ENCODE results near the gene ERC2. TPM values are rescaled to one million over a fixed set of nuclear protein-coding genes. Genes with fewer than 3 reads are reported as not detected.

The ERC2 gene
- total and polyA plus RNA-seq, 2 of the 8 experiments (the other 6 are each of a cell fraction or from before 2014, with no cell fraction given), result 16.4 to 22.8 TPM

DNA sequence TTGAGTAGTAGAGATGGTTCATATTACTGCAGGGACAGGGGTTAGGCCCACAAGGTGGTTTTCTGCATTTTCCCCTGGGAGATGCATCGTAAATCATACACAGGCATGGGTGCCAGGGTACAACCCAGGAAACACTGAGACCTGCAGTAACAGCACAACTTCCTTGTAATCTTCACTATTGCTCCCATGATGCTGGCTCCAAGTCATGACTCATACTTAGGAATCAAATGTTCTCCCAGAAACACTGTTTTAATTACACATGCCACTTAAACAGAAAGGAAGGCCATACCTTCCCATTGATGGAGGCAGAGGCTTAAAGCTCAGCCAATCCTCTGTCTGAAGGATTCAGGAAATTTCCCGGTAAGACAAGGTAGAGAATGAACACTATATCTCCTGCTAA lies 106.5 kb downstream of the ERC2 start:
- no peak overlapping the region for H3K4me3 ChIP-seq (ENCODE audit: extremely low read depth in 1 of 4, insufficient read depth in 2 of 4, low read depth in 3 of 4, low read length in 4 of 4)

More for the DNA sequence above, 106.5 kb downstream of the ERC2 start:
- POLR2A ChIA-PET (ENCODE audit: partially characterized antibody), result interaction anchor here (1.6 kb wide), 1 partner anchor 10 kb away, joined by 4 read pairs; no protein-coding TSS in a partner anchor
- Histone ChIP-seq H2BK120ac (replicated peaks; ENCODE audit: low read depth, low read length) (no peak overlapping the region), H3K27ac (ENCODE audit: low read depth, low read length) (no peak overlapping the region), H4K91ac (replicated peaks; ENCODE audit: insufficient read length, low read length) (no peak overlapping the region), H2BK15ac (ENCODE audit: low read length) (no peak overlapping the region), H3K9me3 (ENCODE audit: insufficient read depth in 2 of 2, low read depth in 1 of 2, low read length in 1 of 2) (no peaks in the 10 kb centered on the region), H3K18ac (ENCODE audit: extremely low read depth, low read length) (no peak overlapping the region), H3K79me1 (ENCODE audit: low read depth, low read length) (no peaks in the 10 kb centered on the region), H3K4ac (replicated peaks; ENCODE audit: insufficient read length, low read depth, low read length) (no peak overlapping the region), H3K23ac (ENCODE audit: insufficient read length) (no peak overlapping the region), H2AK5ac (ENCODE audit: low read depth, low read length) (no peak overlapping the region), H3K56ac (replicated peaks; ENCODE audit: insufficient read length, low read depth, low read length) (no peak overlapping the region), H3K9ac (replicated peaks in 1 of 4; ENCODE audit: extremely low read depth in 1 of 4, low read depth in 3 of 4, low read length in 3 of 4) (no peak overlapping the region), H3K4me2 (ENCODE audit: insufficient read depth in 1 of 2, low read depth in 2 of 2, low read length in 2 of 2) (no peak overlapping the region), H3K79me2 (ENCODE audit: control insufficient read depth in 1 of 2, insufficient read depth in 2 of 2, low read length in 2 of 2) (no peaks in the 10 kb centered on the region), H2AFZ (ENCODE audit: low read length) (no peak overlapping the region), H4K8ac (ENCODE audit: extremely low read depth, insufficient read depth, low read length) (no peak overlapping the region), H3K23me2 (ENCODE audit: low read depth, low read length) (no peaks in the 10 kb centered on the region), H3K27me3 (replicated peaks in 1 of 4; ENCODE audit: control insufficient read depth in 3 of 4, extremely low read depth in 1 of 4, insufficient read depth in 3 of 4, low read length in 3 of 4) (no peaks in the 10 kb centered on the region), H3K14ac (ENCODE audit: insufficient read length) (no peak overlapping the region), H2BK5ac (ENCODE audit: low read depth, low read length) (no peak overlapping the region), H4K20me1 (replicated peaks in 1 of 2; ENCODE audit: control insufficient read depth in 1 of 2, insufficient read depth in 2 of 2, low read length in 2 of 2) (no peaks in the 10 kb centered on the region), H4K5ac (ENCODE audit: insufficient read length, low read depth, low read length) (no peak overlapping the region), H3K4me1 (replicated peaks in 1 of 4; ENCODE audit: control insufficient read depth in 3 of 4, insufficient read depth in 4 of 4, low read length in 3 of 4) (peaks cover 0 to 6% (median 3%) of the 10 kb centered on the region in 4 experiments; a peak in 3 of 7 replicates), H3K36me3 (ENCODE audit: control insufficient read depth in 2 of 4, insufficient read depth in 4 of 4, low read length in 3 of 4) (no peaks in the 10 kb centered on the region), H2BK20ac (ENCODE audit: low read length) (no peak overlapping the region), H2BK12ac (ENCODE audit: low read depth, low read length) (no peak overlapping the region)
- DNase-seq (ENCODE audit: low read depth in 1 of 2, low spot score in 2 of 2), result no peak
- no peak for TF ChIP-seq TCF12 (IDR thresholded peaks at IDR 0.05; ENCODE audit: low read depth, low read length)
- TF ChIP-seq SP2 (IDR thresholded peaks at IDR 0.05; ENCODE audit: low read length), result no peak
- no peak for TF ChIP-seq CHD2 (IDR thresholded peaks at IDR 0.05; ENCODE audit: low read length)
- TF ChIP-seq, protein P1, sequence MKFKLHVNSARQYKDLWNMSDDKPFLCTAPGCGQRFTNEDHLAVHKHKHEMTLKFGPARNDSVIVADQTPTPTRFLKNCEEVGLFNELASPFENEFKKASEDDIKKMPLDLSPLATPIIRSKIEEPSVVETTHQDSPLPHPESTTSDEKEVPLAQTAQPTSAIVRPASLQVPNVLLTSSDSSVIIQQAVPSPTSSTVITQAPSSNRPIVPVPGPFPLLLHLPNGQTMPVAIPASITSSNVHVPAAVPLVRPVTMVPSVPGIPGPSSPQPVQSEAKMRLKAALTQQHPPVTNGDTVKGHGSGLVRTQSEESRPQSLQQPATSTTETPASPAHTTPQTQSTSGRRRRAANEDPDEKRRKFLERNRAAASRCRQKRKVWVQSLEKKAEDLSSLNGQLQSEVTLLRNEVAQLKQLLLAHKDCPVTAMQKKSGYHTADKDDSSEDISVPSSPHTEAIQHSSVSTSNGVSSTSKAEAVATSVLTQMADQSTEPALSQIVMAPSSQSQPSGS (IDR thresholded peaks at IDR 0.05; ENCODE audit: low read length), result no peak
- TF ChIP-seq CBX5 (IDR thresholded peaks at IDR 0.05; ENCODE audit: low read depth, low read length), result no peak
- TF ChIP-seq, protein P2, sequence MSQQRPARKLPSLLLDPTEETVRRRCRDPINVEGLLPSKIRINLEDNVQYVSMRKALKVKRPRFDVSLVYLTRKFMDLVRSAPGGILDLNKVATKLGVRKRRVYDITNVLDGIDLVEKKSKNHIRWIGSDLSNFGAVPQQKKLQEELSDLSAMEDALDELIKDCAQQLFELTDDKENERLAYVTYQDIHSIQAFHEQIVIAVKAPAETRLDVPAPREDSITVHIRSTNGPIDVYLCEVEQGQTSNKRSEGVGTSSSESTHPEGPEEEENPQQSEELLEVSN (IDR thresholded peaks at IDR 0.05), result no peak
- no peak for TF ChIP-seq SRF (IDR thresholded peaks at IDR 0.05; ENCODE audit: low read depth, low read length)
- TF ChIP-seq MAFK (IDR thresholded peaks at IDR 0.05; ENCODE audit: low read depth, low read length), result no peak
- no peak for TF ChIP-seq RBBP5 (IDR thresholded peaks at IDR 0.05; ENCODE audit: borderline replicate concordance, low read depth, low read length)
- no peak for TF ChIP-seq EGR1 (IDR thresholded peaks at IDR 0.05; ENCODE audit: borderline replicate concordance, low read depth, low read length)
- TF ChIP-seq RAD21 (IDR thresholded peaks at IDR 0.05 in 1 of 2, conservative IDR thresholded peaks at IDR 0.05 in 1 of 2; ENCODE audit: low read depth in 2 of 2, low read length in 2 of 2), result no peak
- TF ChIP-seq BACH1 (IDR thresholded peaks at IDR 0.05; ENCODE audit: low read length), result no peak
- 97% methylated on average over 2 of the region's 2 CpGs; no CpG with 5 or more reads in 1 of the 2 experiments for WGBS, 2 experiments (ENCODE audit: extremely low coverage in 1 of 2, insufficient coverage in 1 of 2, insufficient read length in 1 of 2, insufficient replicate concordance in 2 of 2, low coverage in 1 of 2, low lambda C conversion rate in 2 of 2, missing lambda C conversion rate in 1 of 2)
- CTCF ChIA-PET (ENCODE audit: partially characterized antibody), result interaction anchor here (1.3 kb wide), 1 partner anchor 14 kb away, joined by 4 read pairs; no protein-coding TSS in a partner anchor
- no peak for FAIRE-seq

Measured in H1 (cell line).